ENCODE data around the gene EPHB4. TPM values are rescaled to one million over a fixed set of nuclear protein-coding genes. Genes with fewer than 3 reads are reported as not detected.

Gene EPHB4
- total and polyA plus RNA-seq, 10 of the 15 experiments (the other 5 are each of a cell fraction or from before 2014, with no cell fraction given) = 0.32 to 0.85 (median 0.48) TPM; not detected in 4

DNA sequence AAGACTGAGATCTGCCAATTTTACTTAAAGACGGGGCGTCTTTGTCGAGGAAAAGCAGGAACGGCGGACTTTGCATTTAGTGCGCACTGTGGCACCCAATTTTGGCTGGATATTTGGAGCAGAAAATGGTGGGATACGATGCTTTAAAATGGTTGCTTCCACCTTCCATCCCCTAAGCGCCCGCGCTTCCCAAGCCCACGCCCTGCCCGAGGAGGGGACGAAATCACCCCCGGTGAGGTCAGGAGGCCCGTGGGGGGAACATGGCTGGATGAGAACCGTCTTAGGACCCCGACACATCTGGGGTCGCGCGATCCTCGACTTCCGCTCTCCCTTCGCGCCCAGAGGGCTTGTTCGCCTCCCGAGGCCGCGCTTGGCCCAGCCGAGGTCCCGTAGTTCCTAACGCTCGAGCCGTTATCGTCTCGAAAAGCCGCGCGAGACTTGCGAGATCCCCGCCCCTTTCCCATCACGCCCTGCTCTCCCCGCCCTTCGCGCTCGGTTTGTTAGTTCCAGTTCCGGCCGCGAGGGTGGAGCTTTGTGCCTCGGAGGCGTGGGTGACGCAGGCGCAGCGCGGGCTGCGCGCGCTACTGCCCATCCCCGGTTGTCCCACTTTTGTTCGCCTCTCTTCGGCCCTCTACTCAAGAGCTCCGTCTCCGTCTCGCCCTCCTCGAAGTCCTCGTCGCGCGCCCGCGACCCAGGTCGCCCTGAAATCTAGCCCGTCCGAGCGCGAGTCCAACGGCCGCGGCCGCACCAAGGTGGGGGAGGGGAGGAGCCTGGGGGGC lies 47.4 kb upstream of the EPHB4 start, which contains the start of gene SRRT:
SRRT (plus strand) TSS at position 527 of the 779 bp plus-strand sequence. CDS start 488 bp downstream, outside the sequence.
- peaks cover 59% of the 10 kb centered on the region for H3K79me2 ChIP-seq (ENCODE audit: control insufficient read depth, insufficient read depth, low read length)
- TF ChIP-seq MEF2B (IDR thresholded peaks at IDR 0.05; ENCODE audit: partially characterized antibody, poor library complexity, severe bottlenecking) = no peak
- TF ChIP-seq HDAC2 (IDR thresholded peaks at IDR 0.05) = no peak
- peak; percentile 14; the same call in 1 of the 2 replicates for TF ChIP-seq TARDBP (IDR thresholded peaks at IDR 0.05; ENCODE audit: borderline replicate concordance)
- no peak for TF ChIP-seq ATF3 (IDR thresholded peaks at IDR 0.05; ENCODE audit: borderline replicate concordance, extremely low read depth, low read depth, low read length)
- TF ChIP-seq JUND (IDR thresholded peaks at IDR 0.05; ENCODE audit: low read depth, low read length) = no peak
- TF ChIP-seq, protein P1, sequence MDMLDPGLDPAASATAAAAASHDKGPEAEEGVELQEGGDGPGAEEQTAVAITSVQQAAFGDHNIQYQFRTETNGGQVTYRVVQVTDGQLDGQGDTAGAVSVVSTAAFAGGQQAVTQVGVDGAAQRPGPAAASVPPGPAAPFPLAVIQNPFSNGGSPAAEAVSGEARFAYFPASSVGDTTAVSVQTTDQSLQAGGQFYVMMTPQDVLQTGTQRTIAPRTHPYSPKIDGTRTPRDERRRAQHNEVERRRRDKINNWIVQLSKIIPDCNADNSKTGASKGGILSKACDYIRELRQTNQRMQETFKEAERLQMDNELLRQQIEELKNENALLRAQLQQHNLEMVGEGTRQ (IDR thresholded peaks at IDR 0.05; ENCODE audit: borderline replicate concordance, low read depth, low read length) = no peak; the same call in 1 of the 2 replicates
- TF ChIP-seq SP1 (IDR thresholded peaks at IDR 0.05; ENCODE audit: low read depth, low read length) = peak; percentile 76
- peak in 1 of 2 experiments; percentile 51; a peak in 1 of 4 replicates for TF ChIP-seq BHLHE40 (IDR thresholded peaks at IDR 0.05; ENCODE audit: borderline replicate concordance in 1 of 2, low read depth in 2 of 2, low read length in 1 of 2)
- peak; percentile 54 for TF ChIP-seq NR2F1 (conservative IDR thresholded peaks at IDR 0.05)
- TF ChIP-seq, protein P2, sequence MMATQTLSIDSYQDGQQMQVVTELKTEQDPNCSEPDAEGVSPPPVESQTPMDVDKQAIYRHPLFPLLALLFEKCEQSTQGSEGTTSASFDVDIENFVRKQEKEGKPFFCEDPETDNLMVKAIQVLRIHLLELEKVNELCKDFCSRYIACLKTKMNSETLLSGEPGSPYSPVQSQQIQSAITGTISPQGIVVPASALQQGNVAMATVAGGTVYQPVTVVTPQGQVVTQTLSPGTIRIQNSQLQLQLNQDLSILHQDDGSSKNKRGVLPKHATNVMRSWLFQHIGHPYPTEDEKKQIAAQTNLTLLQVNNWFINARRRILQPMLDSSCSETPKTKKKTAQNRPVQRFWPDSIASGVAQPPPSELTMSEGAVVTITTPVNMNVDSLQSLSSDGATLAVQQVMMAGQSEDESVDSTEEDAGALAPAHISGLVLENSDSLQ (IDR thresholded peaks at IDR 0.05) = peak; percentile 42
- TF ChIP-seq NR2C1 (IDR thresholded peaks at IDR 0.05) = peak; percentile 73; the same call in 1 of the 2 replicates
- peak; percentile 70 for TF ChIP-seq LARP7 (IDR thresholded peaks at IDR 0.05)
- peak; percentile 97 for TF ChIP-seq YY1 (IDR thresholded peaks at IDR 0.05; ENCODE audit: low read depth, low read length)
- TF ChIP-seq RAD21 (IDR thresholded peaks at IDR 0.05; ENCODE audit: insufficient read depth, low read depth, low read length) = no peak
- TF ChIP-seq MXI1 (IDR thresholded peaks at IDR 0.05; ENCODE audit: low read depth, low read length) = no peak; the same call in 1 of the 2 replicates
- TF ChIP-seq RUNX3 (IDR thresholded peaks at IDR 0.05; ENCODE audit: low read length) = peak; percentile 37; the same call in 1 of the 2 replicates
- TF ChIP-seq GATAD2B (conservative IDR thresholded peaks at IDR 0.05; ENCODE audit: low read depth) = peak; percentile 87

More for the DNA sequence above, 47.4 kb upstream of the EPHB4 start, which contains the start of gene SRRT:
- intact Hi-C loops (cut with micrococcal nuclease; ENCODE audit: unreplicated experiment) (loop anchor here (1.0 kb wide), 1 partner anchor 15 kb away; the partner anchor contains the start of gene UFSP1), in situ Hi-C loops (cut with MboI) (no loop called here)
- peak; percentile 96 for ATAC-seq
- TSS peak; percentile 99 for BruUV-seq (replicated peaks)
- RAD21 ChIA-PET (ENCODE audit: unreplicated experiment) = interaction anchor here (0.7 to 2.6 kb wide), 10 partner anchors 12 to 408 kb away, joined by 3 to 21 read pairs (median 4); partner anchors contain the start of genes POP7, SLC12A9 and UFSP1
- H3K27me3 ChIP-seq (replicated peaks in 1 of 2; ENCODE audit: control insufficient read depth in 2 of 2, insufficient read depth in 2 of 2, low read length in 1 of 2) = no peaks in the 10 kb centered on the region
- H3K4me2 ChIP-seq (ENCODE audit: control insufficient read depth, insufficient read depth) = peak within 1 kb of the TSS; percentile 99
- peak; percentile 89 for FAIRE-seq
- DNase-seq (ENCODE audit: low read depth, low spot score) = peak; percentile 93
- H4K20me1 ChIP-seq (ENCODE audit: control insufficient read depth, insufficient read depth) = 0 out of 2 replicates have a peak, but pooled peaks cover 3% of the 10 kb centered on the region
- peak within 1 kb of the TSS; percentile 75 for H2AFZ ChIP-seq (ENCODE audit: control insufficient read depth, low read depth, low read length)
- CTCF ChIA-PET = interaction anchor here (1.0 to 1.6 kb wide), 5 partner anchors 10 to 169 kb away, joined by 3 to 8 read pairs (median 4); partner anchors contain the start of genes POP7 and UFSP1
- POLR2A ChIA-PET = interaction anchor here (0.7 to 7.0 kb wide), 14 partner anchors 13 to 1370 kb away, joined by 3 to 131 read pairs (median 4); partner anchors contain the start of genes MOSPD3, POP7, SLC12A9 and UFSP1
- H3K4me3 ChIP-seq = peak within 1 kb of the TSS; percentile 99
- H3K4me1 ChIP-seq (ENCODE audit: control insufficient read depth, insufficient read depth, low read length) = peaks cover 6% of the 10 kb centered on the region; the same call in 1 of the 2 replicates
- H3K9ac ChIP-seq (ENCODE audit: control insufficient read depth, insufficient read depth, low read length) = peak within 1 kb of the TSS; percentile 98
- 12% methylated on average over 63 of the region's 79 CpGs for WGBS (ENCODE audit: insufficient coverage, insufficient replicate concordance, low lambda C conversion rate, missing lambda C conversion rate)
- H3K27ac ChIP-seq (ENCODE audit: control insufficient read depth, insufficient read depth) = peak within 1 kb of the TSS; percentile 98
- H3K9me3 ChIP-seq (replicated peaks; ENCODE audit: control insufficient read depth, insufficient read depth, low read length) = no peaks in the 10 kb centered on the region; the same call in 2 of the 3 replicates
- peaks cover 2 to 23% of the 10 kb centered on the region in 2 experiments; a peak in 3 of 4 replicates for H3K36me3 ChIP-seq (ENCODE audit: control insufficient read depth in 2 of 2, insufficient read depth in 2 of 2, low read length in 1 of 2)
- SMC1A ChIA-PET (ENCODE audit: uncharacterized antibody, unreplicated experiment) = interaction anchor here (0.9 to 1.8 kb wide), 4 partner anchors 8 to 74 kb away, joined by 3 to 6 read pairs (median 4); partner anchors contain the start of genes SLC12A9, TRIP6 and UFSP1
